GM12872 (cell line): ENCODE data around the gene RAMAC.

ENCODE experiments used
- CTCF ChIP-seq: IDR thresholded peaks from 3 replicates; pipeline ENCODE4 v1.5.1; 2011; ENCODE audit warnings: low read depth, mild to moderate bottlenecking, low read length, moderate library complexity; ENCODE audit not compliant: insufficient read depth

The RAMAC gene

GRCh38 chr15:82999905-83000671 lies 14.1 kb downstream of the RAMAC start:
- TF ChIP-seq CTCF, result peak; percentile 59

- peak; percentile 95 for TF ChIP-seq CTCF
These were observed 24.8 kb downstream of the RAMAC start for GRCh38 chr15:83010709-83011270.

- peak; percentile 79 for TF ChIP-seq CTCF
These were observed 25.5 kb downstream of the RAMAC start, which contains the start of gene C15orf40 for GRCh38 chr15:83011271-83012075. Gene C15orf40, minus strand, starts transcription at chr15:83011639. Its CDS starts 32 bp downstream, at chr15:83011607.

- no peak for TF ChIP-seq CTCF
These were observed 26.0 kb downstream of the RAMAC start for GRCh38 chr15:83012076-83012426.

- TF ChIP-seq CTCF, result no peak
These were observed 26.6 kb downstream of the RAMAC start for GRCh38 chr15:83012636-83013035.

GRCh38 chr15:83014205-83014653 lies 28.2 kb downstream of the RAMAC start:
- no peak for TF ChIP-seq CTCF

GRCh38 chr15:83015361-83015760 lies 29.4 kb downstream of the RAMAC start:
- TF ChIP-seq CTCF, result no peak
